Esophagus squamous epithelium (tissue), 5 donors: ENCODE data around the gene BIN1. TPM values are rescaled to one million over a fixed set of nuclear protein-coding genes. Genes with fewer than 3 reads are reported as not detected.

Experiments used
- DNase-seq: peaks from one replicate; lab custom pipeline; 2025; lab: John Stamatoyannopoulos, UW
- H3K27ac ChIP-seq, 4 donors: fragments of 200-600 bp; sonication (generic); one replicate each; pipeline ENCODE4 v1.5.1; 2016 to 2019; ENCODE audit warnings: mild to moderate bottlenecking in 1 of 4
- H3K27me3 ChIP-seq, 4 donors: fragments of 200-600 bp; sonication (generic); 1 replicate in 3 of 4; 2 replicates in 1 of 4; pipeline versions ENCODE4 v1.5.1 to v1.6.0; 2017 to 2021; ENCODE audit warnings: antibody characterized with exemption in 1 of 4
- H3K36me3 ChIP-seq, 3 donors: fragments of 200-600 bp; sonication (generic); one replicate each; pipeline ENCODE4 v1.5.1; 2016 to 2019
- H3K4me1 ChIP-seq, 3 donors: fragments of 200-600 bp; sonication (generic); one replicate each; pipeline ENCODE4 v1.5.1; 2017 to 2019
- H3K4me3 ChIP-seq, 4 donors: fragments of 200-600 bp; sonication (generic); 1 replicate in 3 of 4; 2 replicates in 1 of 4; pipeline ENCODE4 v1.5.1; 2016 to 2019; ENCODE audit warnings: mild to moderate bottlenecking in 2 of 4, moderate library complexity in 1 of 4
- H3K9me3 ChIP-seq, 3 donors: fragments of 200-600 bp; sonication (generic); one replicate each; pipeline ENCODE4 v1.5.1; 2016 to 2019
- CTCF ChIP-seq, 6 experiments: fragments of 450-650 bp in 4 of 6; fragments of 200-600 bp in 2 of 6; sonication (generic) in 2 of 6; IDR thresholded peaks; one replicate each; pipeline ENCODE4 v1.5.1; 2016 to 2019; ENCODE audit warnings: antibody characterized with exemption in 6 of 6, mild to moderate bottlenecking in 4 of 6, moderate library complexity in 4 of 6
- POLR2A ChIP-seq, 4 donors: fragments of 450-650 bp; IDR thresholded peaks; one replicate each; pipeline ENCODE4 v1.6.1; 2017; ENCODE audit warnings: antibody characterized with exemption in 4 of 4, mild to moderate bottlenecking in 4 of 4, moderate library complexity in 3 of 4
- WGBS, 2 donors: methylation state at CpG; one replicate each; pipeline ENCODE4 v1.1.5; 2018; 5-methylcytosine and 5-hydroxymethylcytosine counted together
- intact Hi-C: fragments of 100-400 bp; cut with DNase I; formaldehyde crosslinking; loops from one replicate; pipeline ENCODE4 v1.15.0; 2022
- total RNA-seq, 4 donors: library from RNA; depleted of rRNA; stranded (reverse); fragments of >200 nt; gene quantifications; one replicate each; pipeline ENCODE4 v1.1.0, GENCODE V29; 2016
- donor health status: DM: yes; HTN: yes; CAD: no.

The BIN1 gene
- total RNA-seq, 4 donors from 2014 or later = 10.8 to 23.3 (median 15.5) TPM

- peak in 1 of 6 experiments; percentile 21 for TF ChIP-seq CTCF (IDR thresholded peaks at IDR 0.05)
- no peak for TF ChIP-seq POLR2A (IDR thresholded peaks at IDR 0.05)
- Histone ChIP-seq H3K27ac (peak overlapping the region in 2 of 4 donors; percentile 11 to 22), H3K36me3 (no peaks in the 10 kb centered on the region), H3K4me1 (peaks cover 5 to 21% (median 10%) of the 10 kb centered on the region in 3 donors), H3K27me3 (peaks cover 0 to 58% (median 0%) of the 10 kb centered on the region in 4 donors), H3K9me3 (peaks cover 0 to 5% (median 0%) of the 10 kb centered on the region in 3 donors), H3K4me3 (peak overlapping the region; percentile 7 to 55 (median 36))
- no peak for DNase-seq
- intact Hi-C loops = no loop called here
- 0 to 1% methylated on average over 17 to 21 of the region's 39 CpGs for WGBS, 2 donors
Observed at GRCh38 chr2:127025359-127026166, 81.4 kb downstream of the BIN1 start.

DNA sequence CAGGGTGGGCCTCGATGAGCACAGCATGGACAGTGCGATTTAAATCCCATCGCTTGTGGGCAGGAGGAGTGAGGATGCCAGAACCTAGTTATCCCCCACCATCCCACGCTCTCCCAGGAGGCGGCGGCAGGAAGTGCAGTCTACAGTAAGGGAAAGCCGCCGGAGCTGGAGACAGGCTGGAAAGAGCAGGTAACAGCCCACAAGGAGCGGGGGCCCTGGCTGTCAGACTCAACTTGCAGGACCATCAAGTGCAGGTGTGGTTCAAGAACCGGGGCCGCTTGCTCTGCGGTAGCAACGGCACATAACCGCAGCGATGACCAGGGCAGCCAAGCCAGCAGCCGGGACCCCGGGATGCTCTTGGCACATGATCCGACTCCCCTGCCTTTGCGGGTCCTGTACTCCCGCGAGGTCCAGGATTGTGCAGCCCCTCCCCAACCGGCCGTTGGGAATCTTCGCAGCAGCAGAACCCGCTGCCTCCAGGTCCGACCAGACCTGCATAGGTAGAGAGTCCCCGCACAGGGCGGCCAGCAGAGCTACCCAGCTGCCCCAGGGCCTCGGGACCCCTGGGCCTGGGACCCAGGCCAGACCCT is 82.1 kb downstream of the BIN1 start:
- Histone ChIP-seq H3K9me3 (peaks cover 0 to 5% (median 0%) of the 10 kb centered on the region in 3 donors), H3K27ac (peak overlapping the region in 2 of 4 donors; percentile 11 to 22), H3K36me3 (no peaks in the 10 kb centered on the region), H3K4me1 (peaks cover 5 to 21% (median 10%) of the 10 kb centered on the region in 3 donors), H3K4me3 (peak overlapping the region; percentile 7 to 55 (median 36)), H3K27me3 (peaks cover 0 to 52% (median 0%) of the 10 kb centered on the region in 4 donors)
- 26 to 28% methylated on average over 5 to 12 of the region's 29 CpGs for WGBS, 2 donors
- intact Hi-C loops = no loop called here
- TF ChIP-seq CTCF (IDR thresholded peaks at IDR 0.05) = peak in 1 of 6 experiments; percentile 14
- TF ChIP-seq POLR2A (IDR thresholded peaks at IDR 0.05) = no peak
- DNase-seq = no peak

DNA sequence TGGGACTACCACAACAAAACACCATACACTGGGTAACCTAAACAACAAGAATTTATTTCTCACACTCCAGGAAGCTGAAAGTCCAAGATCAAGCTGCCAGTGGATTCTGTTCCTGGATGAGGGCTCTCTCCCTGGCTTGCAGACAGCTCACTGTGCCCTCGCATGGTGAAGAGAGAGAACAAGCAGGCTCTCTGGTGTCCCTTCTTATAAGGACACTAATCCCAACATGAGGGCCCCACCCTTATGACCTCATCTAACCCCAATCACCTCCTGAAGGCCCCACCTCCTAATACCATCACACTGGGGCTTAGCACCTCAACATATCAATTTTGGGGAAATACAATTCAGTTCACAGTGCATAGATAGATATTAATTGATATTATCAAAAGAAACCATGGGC is 83.5 kb downstream of the BIN1 start:
- TF ChIP-seq CTCF (IDR thresholded peaks at IDR 0.05) (no peak), POLR2A (IDR thresholded peaks at IDR 0.05) (no peak)
- WGBS, 2 donors = 22 to 60% methylated on average over 1 of the region's 1 CpG
- intact Hi-C loops = no loop called here
- H3K27ac ChIP-seq = no peak overlapping the region
- H3K4me3 ChIP-seq = no peak overlapping the region
- peaks cover 0 to 48% (median 0%) of the 10 kb centered on the region in 4 donors for H3K27me3 ChIP-seq
- H3K36me3 ChIP-seq = no peaks in the 10 kb centered on the region
- peaks cover 5 to 21% (median 10%) of the 10 kb centered on the region in 3 donors for H3K4me1 ChIP-seq
- peaks cover 0 to 5% (median 0%) of the 10 kb centered on the region in 3 donors for H3K9me3 ChIP-seq
- no peak for DNase-seq

GRCh38 chr2:127022817-127023216 is 84.1 kb downstream of the BIN1 start:
- Histone ChIP-seq H3K4me3 (no peak overlapping the region), H3K27me3 (peaks cover 0 to 41% (median 0%) of the 10 kb centered on the region in 4 donors), H3K9me3 (peaks cover 0 to 5% (median 0%) of the 10 kb centered on the region in 3 donors), H3K36me3 (no peaks in the 10 kb centered on the region), H3K27ac (no peak overlapping the region), H3K4me1 (peaks cover 5 to 21% (median 10%) of the 10 kb centered on the region in 3 donors)
- no peak for TF ChIP-seq POLR2A (IDR thresholded peaks at IDR 0.05)
- TF ChIP-seq CTCF (IDR thresholded peaks at IDR 0.05) = no peak
- no peak for DNase-seq
- WGBS, 2 donors = 89 to 97% methylated on average over 10 of the region's 10 CpGs
- intact Hi-C loops = no loop called here

DNA sequence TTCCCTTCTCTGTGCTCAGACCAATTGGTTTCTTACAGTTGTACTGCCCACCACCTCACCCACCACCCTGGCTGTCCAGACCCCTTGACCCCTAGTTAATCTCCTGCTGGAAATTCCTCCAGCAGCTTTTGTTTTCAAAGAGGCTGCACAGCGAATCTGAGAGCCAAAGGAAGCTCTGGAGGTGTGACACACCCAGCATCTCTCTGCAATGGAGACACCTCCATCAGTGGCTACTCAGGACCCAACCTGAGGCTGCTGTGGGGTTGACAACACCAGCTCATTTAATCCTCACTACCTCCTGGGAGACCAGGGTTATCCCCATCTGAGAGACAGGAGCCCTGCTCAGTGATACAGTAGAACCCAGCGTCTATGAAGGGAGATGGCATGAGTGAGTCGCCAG is 86.4 kb downstream of the BIN1 start:
- H3K36me3 ChIP-seq = no peaks in the 10 kb centered on the region

More for the DNA sequence above, 86.4 kb downstream of the BIN1 start:
- no peak overlapping the region for H3K4me3 ChIP-seq
- DNase-seq = no peak
- 48 to 59% methylated on average over 2 to 3 of the region's 3 CpGs for WGBS, 2 donors
- H3K27ac ChIP-seq = no peak overlapping the region
- intact Hi-C loops = no loop called here
- TF ChIP-seq POLR2A (IDR thresholded peaks at IDR 0.05) = no peak
- TF ChIP-seq CTCF (IDR thresholded peaks at IDR 0.05) = no peak
- peaks cover 1 to 11% (median 6%) of the 10 kb centered on the region in 3 donors for H3K4me1 ChIP-seq
- H3K27me3 ChIP-seq = peaks cover 0 to 27% (median 0%) of the 10 kb centered on the region in 4 donors
- peaks cover 0 to 5% (median 0%) of the 10 kb centered on the region in 3 donors for H3K9me3 ChIP-seq
